DMS 273 treated with DMSO at 0.1 percent for 48 hours (cell line): ENCODE measurements around the gene CFTR.
"Not testable (repeated sequence)": the region's sequence is repeated elsewhere in the genome, so short reads cannot be mapped to it uniquely, and the experiment has no call there.

Experiments used
- DNase-seq: peaks from one replicate; lab custom pipeline; 2025; lab: John Stamatoyannopoulos, UW

The CFTR gene

DNA sequence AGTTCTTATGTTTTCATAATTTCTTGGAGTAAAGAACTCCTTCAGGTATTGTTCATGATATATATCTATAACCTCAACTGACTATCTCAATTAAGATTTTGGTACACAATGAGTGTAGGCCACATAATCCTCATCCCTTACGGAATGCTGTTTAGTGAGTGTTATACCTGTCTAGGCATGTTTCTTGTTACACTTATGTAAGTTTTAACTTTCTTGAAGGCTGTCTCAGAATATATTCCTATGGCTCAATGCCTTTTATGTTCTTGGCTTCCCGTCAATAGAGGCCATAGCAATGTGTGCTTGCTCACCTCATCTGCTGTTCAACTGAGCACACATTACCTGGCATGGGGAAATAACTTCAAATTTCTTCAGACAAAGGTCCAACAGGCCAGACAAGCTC, 208.3 kb downstream of the CFTR start:
- no peak for DNase-seq

DNA sequence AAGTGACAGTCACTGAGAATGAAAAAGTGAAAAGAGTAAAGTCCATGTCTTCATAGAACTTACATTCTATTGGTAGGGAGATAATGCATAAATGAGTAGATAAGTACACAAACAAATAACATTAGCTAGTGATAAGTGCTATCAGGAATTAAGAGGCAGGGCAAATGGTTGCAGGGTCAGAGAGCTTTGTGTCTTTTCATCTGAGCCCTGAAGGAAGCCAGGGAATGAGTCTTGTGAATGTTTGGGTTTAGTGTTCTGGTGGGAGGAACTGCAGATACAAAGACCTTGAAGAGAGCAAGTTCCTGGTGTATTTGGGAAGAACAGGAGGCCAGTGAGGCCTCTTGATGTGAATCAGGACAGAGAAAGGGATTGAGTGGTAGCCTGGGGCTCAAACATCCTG, 209.6 kb downstream of the CFTR start:
- DNase-seq, result no peak

DNA sequence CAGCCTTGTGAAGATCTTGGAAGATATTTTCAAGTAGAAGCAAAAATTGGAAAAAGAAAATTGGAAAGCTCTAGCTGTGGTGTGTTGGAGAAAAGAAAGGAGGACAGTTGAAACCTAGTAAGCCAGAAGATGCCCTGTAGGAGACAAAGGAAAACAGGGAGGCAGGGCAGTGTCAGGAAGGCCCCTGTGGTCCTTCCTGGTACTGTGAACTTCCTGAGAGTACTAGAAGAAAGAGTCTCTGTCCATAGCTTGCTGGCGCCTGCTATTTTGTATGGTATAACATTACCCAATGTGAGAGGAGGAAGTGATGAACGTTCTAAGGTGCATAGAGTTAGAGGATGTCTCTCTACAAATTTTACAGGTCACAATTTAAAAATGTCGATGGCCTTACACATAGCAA, 210.3 kb downstream of the CFTR start:
- DNase-seq, result no peak

GRCh38 chr7:117692338-117692737, 212.5 kb downstream of the CFTR start:
- no peak for DNase-seq

DNA sequence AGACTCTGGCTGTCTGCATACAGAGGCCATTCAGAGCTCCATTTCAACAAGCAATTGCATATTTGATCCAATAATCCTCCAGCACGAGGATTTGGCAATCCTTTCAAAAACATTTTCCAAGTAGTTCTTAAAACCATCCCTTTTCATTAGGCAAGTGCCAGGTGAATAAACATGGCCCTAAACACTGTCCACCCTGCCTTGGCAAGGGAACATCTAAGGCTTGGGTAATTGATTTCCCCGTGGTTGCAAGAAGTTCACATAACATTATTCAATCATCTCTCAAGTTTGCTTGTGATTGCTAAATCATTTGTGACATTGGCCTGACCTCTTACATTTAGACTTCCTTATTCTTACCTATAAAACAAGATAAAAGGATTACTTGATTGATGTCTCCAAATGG, 218.2 kb downstream of the CFTR start:
- no peak for DNase-seq

DNA sequence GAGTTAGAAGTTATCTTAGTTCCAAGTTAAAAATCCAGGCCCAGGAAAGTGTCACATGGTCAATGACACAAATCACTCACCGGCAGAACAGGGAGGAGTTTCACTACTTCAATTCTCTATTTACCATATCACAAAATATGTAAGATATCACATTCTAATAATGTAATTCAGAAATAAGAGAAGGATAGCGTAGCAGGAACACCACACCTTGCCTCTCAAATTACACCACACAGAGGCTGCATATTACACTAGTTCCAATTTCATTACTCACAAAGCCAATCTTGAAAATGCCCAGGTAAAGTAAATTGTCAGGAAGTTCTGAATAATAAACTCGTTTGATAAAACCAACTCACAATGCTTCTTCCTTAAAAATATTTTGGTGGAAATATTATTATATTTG, 224.2 kb downstream of the CFTR start:
- DNase-seq, result no peak

- DNase-seq, result no peak
These were observed 225.8 kb downstream of the CFTR start for GRCh38 chr7:117705630-117706029.

DNA sequence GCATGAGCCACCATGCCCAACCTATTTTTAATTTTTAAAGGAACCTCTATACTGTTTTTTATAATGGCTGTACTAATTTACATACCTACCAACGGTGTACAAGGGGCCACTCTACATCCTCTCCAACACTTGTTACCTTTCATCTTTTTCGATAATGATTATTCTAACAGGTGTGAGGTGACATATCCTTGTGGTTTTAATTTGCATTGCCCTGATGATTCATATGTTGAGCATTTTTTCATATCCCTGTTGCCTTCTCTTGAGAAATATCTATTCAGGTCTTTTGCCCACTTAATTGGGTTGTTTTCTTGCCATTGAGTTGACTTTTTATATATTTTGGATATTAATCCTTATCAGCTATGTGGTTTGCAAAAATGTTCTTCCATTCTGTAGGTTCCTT, 226.4 kb downstream of the CFTR start:
- no peak for DNase-seq

- DNase-seq, result no peak
These were observed 227.3 kb downstream of the CFTR start for GRCh38 chr7:117707080-117707479.

DNA sequence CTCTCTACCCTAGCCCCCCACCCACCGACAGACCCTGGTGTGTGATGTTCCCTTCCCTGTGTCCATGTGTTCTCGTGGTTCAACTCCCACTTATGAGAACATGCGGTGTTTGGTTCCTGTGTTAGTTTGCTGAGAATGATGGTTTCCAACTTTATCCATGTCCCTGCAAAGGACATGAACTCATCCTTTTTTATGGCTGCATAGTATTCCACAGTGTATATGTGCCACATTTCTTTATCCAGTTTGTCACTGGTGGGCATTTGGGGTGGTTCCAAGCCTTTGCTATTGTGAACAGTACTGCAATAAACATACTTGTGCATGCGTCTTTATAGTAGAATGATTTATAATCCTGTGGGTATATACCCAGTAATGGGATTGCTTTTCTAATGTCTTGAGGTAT, 228.3 kb downstream of the CFTR start:
- DNase-seq, result not testable (repeated sequence)

DNA sequence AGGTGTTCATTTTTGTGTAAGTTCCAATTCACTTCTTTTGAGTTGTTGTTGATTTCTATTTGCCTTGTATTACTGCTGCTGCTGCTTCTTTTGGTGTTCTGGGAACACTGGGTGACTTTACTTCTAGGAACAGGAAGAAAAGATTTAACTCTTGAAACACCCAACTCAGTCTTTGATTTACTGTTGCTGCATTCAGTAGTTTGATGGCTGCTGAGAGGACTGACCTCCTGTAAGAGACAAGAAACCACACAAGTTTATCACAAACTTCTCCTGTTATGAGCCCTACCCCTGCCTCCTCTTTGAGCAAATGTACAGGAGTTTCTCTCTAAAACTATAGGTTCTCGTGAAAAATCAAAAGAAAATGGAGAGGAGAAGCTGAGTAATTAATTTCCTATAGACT, 231.7 kb downstream of the CFTR start:
- DNase-seq, result no peak

- no peak for DNase-seq
These were observed 236.1 kb downstream of the CFTR start for GRCh38 chr7:117715784-117716445.

GRCh38 chr7:117716707-117717299, 237.0 kb downstream of the CFTR start:
- no peak for DNase-seq

DNA sequence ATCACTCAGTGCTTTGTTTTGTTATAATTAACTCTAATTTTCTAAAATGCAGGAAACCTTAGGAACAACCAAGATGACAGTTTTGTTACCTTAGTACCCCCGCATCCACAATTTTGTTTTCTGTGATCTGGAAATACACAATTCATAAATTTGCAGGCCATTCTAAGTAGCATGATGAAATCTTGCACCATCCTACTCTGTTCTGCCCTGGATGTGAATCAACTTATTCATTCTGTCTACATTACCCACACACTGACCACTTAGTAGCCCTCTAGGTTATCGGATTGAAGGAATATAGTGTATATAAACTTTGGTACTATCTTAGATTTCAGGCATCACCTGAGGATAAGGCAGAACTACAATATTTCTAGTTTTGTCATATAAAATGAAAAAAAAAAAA, 237.5 kb downstream of the CFTR start:
- DNase-seq, result no peak
